Stimulated activated CD8-positive, alpha-beta memory T cell treated with anti-CD3 and anti-CD28 coated beads, Interleukin-2, amount 100 ng/mL, for 1 hour (primary cell): ENCODE data around the gene FAM163A.
"Not testable (repeated sequence)": the region's sequence is repeated elsewhere in the genome, so short reads cannot be mapped to it uniquely, and the experiment has no call there.

ENCODE experiments used
- DNase-seq, 2 donors: peaks; one replicate each; pipeline ENCODE4 v3.0.0-alpha.2; 2020; ENCODE audit warnings: low read depth in 2 of 2

FAM163A gene

DNA sequence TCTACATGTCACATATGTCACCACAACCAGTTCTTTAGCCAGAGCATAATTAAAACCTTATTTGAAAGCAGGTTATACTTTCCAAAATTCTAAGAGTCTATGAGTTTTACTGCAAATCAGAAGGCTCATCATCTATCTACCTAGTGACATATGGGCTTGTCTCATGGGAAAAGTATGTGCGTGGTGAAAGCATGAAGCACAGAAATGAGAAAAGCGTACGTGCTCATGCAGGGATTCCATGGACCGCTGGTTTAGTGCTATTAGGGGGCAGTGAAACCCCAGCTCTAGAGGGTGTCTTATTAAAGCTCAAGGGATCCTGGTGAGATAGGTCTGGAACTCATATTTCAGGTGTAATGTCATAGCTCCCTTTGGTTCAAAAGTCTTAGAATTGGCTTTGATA is 50.2 kb downstream of the FAM163A start:
- no peak for DNase-seq

- no peak for DNase-seq
Measured at GRCh38 chr1:179794146-179794545, 51.1 kb downstream of the FAM163A start.

GRCh38 chr1:179794669-179795068 is 51.6 kb downstream of the FAM163A start:
- no peak for DNase-seq

DNA sequence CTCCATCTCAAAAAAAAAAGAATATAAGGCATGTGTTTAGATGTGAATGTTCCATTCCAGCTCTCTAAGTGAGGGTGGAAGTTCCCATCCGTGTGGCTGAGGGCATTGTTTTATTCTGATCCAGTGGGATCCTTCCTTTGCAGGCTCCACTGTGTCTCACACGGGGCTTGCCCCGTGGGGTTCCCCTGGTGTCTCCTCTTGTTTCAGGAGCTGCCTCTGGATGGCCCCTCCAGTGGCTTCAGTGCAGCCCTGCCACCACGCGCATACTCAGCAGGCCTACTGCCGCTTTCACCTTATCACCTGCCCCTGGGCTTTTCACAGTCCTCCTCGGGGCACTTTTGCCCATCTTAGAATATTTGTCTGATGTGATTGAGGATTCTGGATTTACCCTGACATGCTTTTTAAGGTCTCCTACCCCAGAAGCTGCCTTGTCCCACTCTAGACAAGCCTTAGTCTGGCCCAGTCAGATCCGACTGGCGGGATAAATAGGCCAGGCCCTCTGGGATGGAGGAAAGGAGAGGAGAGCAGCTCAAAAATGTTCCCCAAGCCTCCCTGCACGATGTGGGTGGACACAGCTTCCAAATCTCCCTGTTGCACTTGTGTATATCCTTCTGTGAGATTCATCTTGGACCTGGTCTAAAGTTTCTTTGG is 55.2 kb downstream of the FAM163A start:
- no peak for DNase-seq

DNA sequence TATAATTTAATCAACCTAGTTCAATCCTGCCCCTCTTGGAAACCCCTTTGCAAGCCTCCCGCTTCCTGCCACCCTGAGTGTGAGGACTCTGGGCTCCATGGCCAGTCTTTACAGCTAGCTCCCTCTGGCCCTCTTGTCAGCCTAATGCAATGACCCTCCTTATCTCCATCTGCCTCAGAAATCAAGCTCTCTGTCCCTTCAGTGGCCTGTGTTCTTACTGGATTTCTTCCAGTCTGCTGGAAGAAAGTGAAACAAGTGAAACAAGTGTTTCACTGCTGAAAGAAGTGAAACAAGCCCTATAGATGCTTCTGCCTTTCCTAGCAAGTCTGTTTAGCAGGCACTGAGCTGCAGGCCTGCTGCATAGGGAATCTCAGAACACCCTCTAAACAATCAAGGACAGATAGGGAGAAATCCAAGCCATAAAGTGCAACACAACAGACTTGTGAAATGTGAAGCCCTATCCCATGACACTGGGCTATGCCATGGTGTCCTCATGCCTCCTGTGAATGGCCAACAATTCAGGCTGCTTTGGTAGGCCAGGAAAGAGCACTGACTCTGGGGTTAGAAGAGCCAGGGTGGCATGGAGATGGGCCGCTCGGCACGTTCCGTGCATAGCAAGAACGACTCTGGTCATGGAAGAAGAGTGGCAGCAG is 55.9 kb downstream of the FAM163A start:
- DNase-seq = no peak

- no peak for DNase-seq
Measured at GRCh38 chr1:179800481-179800880, 57.4 kb downstream of the FAM163A start.

- no peak for DNase-seq
Measured at GRCh38 chr1:179803104-179803503, 60.0 kb downstream of the FAM163A start.

DNA sequence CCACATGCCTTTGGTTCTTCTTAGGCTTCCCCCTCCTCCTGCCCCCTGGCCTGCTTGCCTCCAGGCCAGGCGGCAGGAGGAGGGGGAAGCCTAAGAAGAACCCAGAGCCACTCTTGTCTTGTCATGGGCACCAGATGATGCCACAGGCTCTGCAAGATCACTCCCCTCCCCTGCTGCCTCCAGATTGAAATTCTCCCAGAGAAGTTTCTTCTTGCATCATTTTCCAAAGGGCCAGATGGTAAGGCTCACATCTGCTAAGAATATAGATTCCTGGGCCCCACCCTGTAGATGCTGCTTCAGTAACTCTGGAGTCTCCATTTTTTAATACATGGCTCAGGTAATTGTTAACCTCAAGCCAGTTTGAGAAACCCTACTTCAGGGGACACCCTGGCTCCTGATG is 60.8 kb downstream of the FAM163A start:
- no peak for DNase-seq

- DNase-seq = not testable (repeated sequence)
Measured at GRCh38 chr1:179804417-179804816, 61.3 kb downstream of the FAM163A start.

- DNase-seq = no peak
Measured at GRCh38 chr1:179805291-179806195, 62.5 kb downstream of the FAM163A start.

GRCh38 chr1:179806333-179806732 is 63.2 kb downstream of the FAM163A start:
- DNase-seq = no peak

GRCh38 chr1:179807291-179807690 is 64.2 kb downstream of the FAM163A start:
- DNase-seq = no peak

DNA sequence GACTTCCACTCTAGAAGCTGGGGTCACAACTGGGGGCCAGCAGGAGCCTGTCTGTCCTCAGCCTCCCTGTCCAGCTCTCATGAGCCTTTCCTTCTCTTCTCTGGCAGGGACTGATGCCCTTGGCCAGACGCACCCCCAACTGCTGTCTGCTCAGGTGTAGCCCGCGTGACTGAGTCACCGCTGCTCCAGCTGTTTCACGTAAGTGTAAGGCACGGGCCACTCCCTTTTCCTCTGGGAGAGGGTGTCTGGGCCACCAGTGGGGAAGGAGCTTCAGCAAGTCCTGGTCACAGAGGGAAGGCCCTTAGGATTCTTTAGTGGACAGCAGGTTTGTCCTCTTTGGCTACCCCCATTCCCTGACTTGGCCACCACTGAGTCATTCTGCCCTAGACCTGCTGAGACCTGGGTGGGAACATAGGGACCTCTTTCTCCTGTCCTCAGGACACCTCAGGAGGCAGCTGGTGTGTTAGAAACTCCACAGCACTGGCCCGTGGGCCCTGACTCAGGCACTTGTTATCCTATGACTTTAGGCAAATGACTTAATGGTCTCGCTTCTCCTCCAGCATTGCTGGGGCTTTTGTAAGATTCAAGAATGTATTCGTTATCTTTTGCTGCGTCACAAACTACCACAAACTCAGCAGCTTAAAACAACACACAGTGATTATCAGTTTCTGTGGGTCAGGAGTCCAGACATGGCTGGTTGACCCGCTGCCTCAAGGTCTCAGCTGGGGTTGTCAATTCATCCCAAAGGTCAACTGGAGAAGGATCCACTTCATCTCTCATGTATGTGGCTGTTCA is 64.8 kb downstream of the FAM163A start:
- no peak for DNase-seq

DNA sequence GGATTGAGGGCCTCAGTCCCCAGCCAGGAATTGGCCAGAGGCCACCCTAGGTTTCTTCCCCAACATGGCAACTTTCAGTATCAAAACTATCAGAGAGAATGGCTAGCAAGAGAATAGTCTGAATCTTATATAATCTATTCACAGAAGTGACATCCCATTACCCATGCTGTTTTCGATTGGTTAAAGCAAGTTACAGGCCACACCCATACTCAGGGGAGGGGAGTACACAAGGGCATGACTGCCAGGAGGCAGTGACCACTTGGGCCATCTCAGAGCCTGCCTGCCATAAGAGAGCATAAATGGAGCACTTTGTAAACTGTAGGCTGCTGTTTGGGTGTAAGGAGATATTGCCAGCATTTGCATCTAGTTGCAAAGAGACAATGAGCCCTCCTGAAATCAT is 65.4 kb downstream of the FAM163A start:
- no peak for DNase-seq

GRCh38 chr1:179809506-179810366 is 66.6 kb downstream of the FAM163A start:
- peak; percentile 24 to 45 for DNase-seq

DNA sequence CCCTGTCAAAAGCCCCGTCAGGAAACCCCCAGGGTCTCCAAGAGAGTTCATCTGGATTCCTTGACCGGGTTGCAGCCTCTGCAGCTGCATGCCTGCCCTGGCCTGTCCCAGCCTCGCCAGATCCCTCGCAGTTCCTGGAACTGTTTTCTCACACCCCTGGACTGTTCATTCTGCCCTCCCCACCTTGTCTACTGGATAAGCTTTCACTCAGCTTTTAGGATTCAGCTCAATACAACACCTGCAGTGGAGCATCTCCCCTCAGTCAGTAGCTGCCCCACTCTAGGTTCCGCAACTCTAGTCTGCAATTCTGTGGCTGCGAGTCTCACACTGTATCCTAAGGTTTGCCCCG is 67.2 kb downstream of the FAM163A start:
- DNase-seq = no peak

GRCh38 chr1:179812501-179813292 is 69.6 kb downstream of the FAM163A start:
- no peak for DNase-seq

DNA sequence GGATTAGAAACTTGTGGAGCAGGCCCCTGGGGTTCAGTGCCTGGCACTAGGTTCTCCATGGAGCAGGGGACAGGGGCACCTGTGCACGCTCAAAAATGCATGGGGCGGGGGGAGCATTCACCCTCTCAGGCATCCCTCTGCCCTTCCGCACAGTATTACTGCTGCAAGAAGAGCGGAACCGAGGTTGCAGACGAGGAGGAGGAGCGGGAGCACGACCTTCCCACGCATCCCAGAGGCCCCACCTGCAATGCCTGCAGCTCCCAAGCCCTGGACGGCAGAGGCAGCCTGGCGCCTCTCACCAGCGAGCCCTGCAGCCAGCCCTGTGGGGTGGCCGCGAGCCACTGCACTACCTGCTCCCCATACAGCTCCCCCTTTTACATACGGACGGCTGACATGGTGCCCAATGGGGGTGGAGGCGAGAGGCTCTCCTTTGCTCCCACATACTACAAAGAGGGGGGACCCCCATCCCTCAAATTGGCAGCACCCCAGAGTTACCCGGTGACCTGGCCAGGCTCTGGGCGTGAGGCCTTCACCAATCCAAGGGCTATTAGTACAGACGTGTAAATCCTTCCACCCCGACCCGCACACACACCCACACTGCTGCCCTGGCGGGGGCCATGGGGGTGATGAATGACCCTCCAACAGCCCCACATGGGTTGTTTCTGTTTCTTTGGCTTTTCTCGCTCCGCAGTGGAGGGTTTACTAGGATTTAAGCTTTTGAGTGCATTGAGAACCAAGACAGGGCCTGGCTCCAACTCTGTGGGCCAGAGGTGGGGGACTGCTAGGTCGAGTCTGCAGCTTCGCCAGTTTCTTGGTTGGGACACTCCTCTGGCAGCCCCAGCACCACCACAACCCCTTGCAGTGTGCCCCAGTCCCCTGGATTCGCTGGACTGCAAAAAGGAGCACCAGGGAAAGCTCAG is 70.8 kb downstream of the FAM163A start:
- no peak for DNase-seq

DNA sequence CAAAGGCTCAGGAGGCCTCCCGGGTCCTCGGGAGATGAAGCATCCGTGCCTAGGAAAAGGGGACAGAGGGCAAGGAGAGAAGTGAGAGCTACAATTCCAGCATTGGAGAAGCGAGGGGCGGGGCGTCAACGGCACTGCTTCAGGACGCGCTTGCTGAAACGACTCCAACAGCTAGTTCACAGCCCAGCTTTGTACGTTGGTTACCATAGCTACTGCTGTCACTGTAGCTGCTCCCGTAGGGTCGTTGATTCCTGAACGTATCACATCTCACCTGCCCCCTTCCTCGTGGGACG is 71.4 kb downstream of the FAM163A start:
- DNase-seq = no peak
